AG04450 (cell line): ENCODE data around the gene IGF1. TPM values are rescaled to one million over a fixed set of nuclear protein-coding genes. Genes with fewer than 3 reads are reported as not detected.

ENCODE experiments used
- CTCF ChIA-PET: fragments of 300-600, 350-600 bp; formaldehyde crosslinking; extraction: SDS; loops from one replicate; lab custom pipeline; 2022; ENCODE audit warnings: antibody characterized with exemption, inconsistent platforms; lab: Charles Lee
- POLR2A ChIA-PET: fragments of 350-600 bp; formaldehyde crosslinking; extraction: SDS; loops from one replicate; lab custom pipeline; 2021; ENCODE audit warnings: antibody characterized with exemption, inconsistent platforms; lab: Yijun Ruan, JAX
- DNase-seq: peaks from one replicate; pipeline ENCODE4 v3.0.0-alpha.2; 2011; ENCODE audit warnings: low read depth, low spot score
- H3K27ac ChIP-seq: one replicate; pipeline ENCODE4 v1.5.1; 2012; ENCODE audit warnings: low read depth, low read length, control low read depth
- H3K27me3 ChIP-seq: one replicate; pipeline ENCODE4 v1.6.0; 2012; ENCODE audit warnings: low read length; ENCODE audit not compliant: control insufficient read depth, insufficient read depth
- H3K4me3 ChIP-seq: 2 replicates; pipeline ENCODE4 v1.5.1; 2011; ENCODE audit warnings: mild to moderate bottlenecking, low read depth, low read length, control low read depth
- H3K9me3 ChIP-seq: 2 replicates; pipeline ENCODE4 v1.5.1; 2012; ENCODE audit warnings: low read length; ENCODE audit not compliant: control insufficient read depth, insufficient read depth
- polyA plus RNA-seq: library from polyadenylated mRNA; depleted of rRNA; stranded (reverse); fragments of >200 nt; gene quantifications from 2 replicates; pipeline ENCODE4 v1.2.3, GENCODE V29; 2011
- TF ChIP-seq, protein P1 (sequence below): IDR thresholded peaks from 2 replicates; pipeline ENCODE4 v1.5.1; 2011; ENCODE audit warnings: low read depth, low read length, control low read depth, inconsistent platforms

IGF1 gene
- polyA plus RNA-seq, 1 experiment = 0.01 TPM

DNA sequence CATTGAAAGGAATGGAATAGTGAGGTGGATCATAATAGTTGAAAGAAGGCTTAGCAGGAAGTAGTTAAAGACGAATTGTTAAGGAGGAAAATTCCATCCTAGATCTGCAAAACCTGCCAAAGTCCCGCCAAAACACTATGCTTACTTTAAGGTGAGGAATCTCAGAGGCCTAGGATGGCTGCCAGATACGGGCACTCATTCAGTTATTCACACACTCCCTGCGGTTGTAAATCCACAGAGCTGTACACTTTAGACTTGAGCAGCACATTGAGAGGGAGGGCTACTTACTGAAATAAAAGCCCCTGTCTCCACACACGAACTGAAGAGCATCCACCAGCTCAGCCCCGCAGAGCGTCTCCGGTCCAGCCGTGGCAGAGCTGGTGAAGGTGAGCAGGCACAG lies 5.0 kb downstream of the IGF1 start:
- CTCF ChIA-PET = interaction anchor here (1.6 kb wide), 1 partner anchor 9 kb away, joined by 6 read pairs; no protein-coding TSS in a partner anchor
- H3K4me3 ChIP-seq = no peak overlapping the region
- H3K27ac ChIP-seq = no peak overlapping the region
- no peaks in the 10 kb centered on the region for H3K27me3 ChIP-seq
- TF ChIP-seq, protein P1, sequence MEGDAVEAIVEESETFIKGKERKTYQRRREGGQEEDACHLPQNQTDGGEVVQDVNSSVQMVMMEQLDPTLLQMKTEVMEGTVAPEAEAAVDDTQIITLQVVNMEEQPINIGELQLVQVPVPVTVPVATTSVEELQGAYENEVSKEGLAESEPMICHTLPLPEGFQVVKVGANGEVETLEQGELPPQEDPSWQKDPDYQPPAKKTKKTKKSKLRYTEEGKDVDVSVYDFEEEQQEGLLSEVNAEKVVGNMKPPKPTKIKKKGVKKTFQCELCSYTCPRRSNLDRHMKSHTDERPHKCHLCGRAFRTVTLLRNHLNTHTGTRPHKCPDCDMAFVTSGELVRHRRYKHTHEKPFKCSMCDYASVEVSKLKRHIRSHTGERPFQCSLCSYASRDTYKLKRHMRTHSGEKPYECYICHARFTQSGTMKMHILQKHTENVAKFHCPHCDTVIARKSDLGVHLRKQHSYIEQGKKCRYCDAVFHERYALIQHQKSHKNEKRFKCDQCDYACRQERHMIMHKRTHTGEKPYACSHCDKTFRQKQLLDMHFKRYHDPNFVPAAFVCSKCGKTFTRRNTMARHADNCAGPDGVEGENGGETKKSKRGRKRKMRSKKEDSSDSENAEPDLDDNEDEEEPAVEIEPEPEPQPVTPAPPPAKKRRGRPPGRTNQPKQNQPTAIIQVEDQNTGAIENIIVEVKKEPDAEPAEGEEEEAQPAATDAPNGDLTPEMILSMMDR = no peak
- POLR2A ChIA-PET = no interaction called here
- H3K9me3 ChIP-seq = no peaks in the 10 kb centered on the region
- DNase-seq = no peak

DNA sequence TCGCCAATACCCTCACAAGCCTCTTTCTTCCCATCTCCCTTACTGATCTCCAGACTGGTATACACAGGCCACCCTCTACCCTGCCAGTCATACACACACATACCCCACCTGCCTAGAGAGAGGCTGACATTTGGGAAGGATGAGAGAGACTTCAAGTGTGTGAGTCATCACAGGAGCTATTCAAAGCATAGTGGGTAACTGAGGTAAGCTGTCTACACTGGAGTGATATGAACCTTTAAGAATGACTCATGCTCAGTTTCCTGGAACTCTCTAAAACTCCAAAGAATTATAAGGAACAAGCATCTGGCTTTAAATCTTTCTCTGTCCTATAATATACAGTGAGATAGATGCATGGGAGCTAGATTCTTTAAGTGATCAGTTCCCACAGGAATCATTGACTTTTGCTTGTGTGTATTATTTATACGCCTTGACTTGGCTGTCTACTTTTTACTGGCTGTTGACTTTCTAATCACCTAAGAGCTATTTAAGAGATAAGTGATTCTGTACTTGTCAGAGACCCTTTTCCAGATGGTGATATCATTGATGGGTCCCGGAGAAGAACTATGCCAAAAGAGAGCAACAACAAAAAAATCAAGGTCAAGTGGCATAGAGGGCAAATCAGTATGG lies 5.8 kb downstream of the IGF1 start:
- TF ChIP-seq, protein P1 = no peak
- no peak overlapping the region for H3K4me3 ChIP-seq
- ChIA-PET POLR2A (no interaction called here), CTCF (interaction anchor here (1.6 kb wide), 1 partner anchor 10 kb away, joined by 6 read pairs; no protein-coding TSS in a partner anchor)
- no peaks in the 10 kb centered on the region for H3K9me3 ChIP-seq
- no peaks in the 10 kb centered on the region for H3K27me3 ChIP-seq
- no peak for DNase-seq
- no peak overlapping the region for H3K27ac ChIP-seq

DNA sequence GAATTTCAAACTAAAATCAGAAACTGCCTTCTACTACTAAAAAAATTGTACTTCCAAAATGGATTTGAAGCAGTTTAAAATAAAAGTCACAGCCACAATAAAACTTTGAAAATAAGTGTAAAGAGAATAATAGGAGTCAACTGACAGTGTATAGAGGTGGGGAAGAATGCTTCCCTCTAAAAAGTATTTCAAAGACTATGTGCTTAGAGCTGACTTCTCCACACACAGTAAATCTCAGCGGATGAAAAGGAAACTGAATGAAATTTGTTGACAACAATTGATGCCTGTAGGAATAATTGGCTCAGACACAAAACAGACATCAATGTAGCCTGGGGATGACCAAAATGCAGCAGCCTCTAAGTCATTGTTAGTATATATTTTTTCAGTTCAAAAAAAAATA lies 7.9 kb downstream of the IGF1 start:
- TF ChIP-seq, protein P1 = no peak
- Histone ChIP-seq H3K4me3 (no peak overlapping the region), H3K9me3 (no peaks in the 10 kb centered on the region), H3K27me3 (no peaks in the 10 kb centered on the region), H3K27ac (no peak overlapping the region)
- no peak for DNase-seq
- POLR2A ChIA-PET = no interaction called here
- CTCF ChIA-PET = interaction anchor here (0.6 to 5.5 kb wide), 3 partner anchors 11 to 538 kb away, joined by 3 to 66 read pairs (median 3); no protein-coding TSS in a partner anchor

DNA sequence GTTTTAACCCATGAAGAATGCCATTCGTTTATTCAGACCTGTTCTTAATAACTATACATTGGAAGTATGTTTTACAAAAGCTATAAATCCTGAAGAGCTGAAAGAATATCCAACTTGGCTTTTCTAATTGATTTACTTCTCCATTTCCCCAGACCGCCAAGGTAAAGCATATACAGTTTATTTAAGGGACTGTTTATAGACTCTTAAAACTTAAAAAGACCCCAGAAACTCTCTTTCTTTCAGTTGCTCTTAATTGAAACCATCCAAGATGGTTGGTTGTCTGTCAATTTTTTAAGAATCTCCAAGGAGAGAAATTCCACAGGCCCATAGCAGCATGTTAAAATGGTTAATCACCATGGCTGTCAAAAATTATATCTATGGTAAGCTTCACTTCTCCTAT lies 8.8 kb downstream of the IGF1 start:
- Histone ChIP-seq H3K4me3 (no peak overlapping the region), H3K27me3 (no peaks in the 10 kb centered on the region), H3K27ac (no peak overlapping the region), H3K9me3 (no peaks in the 10 kb centered on the region)
- TF ChIP-seq, protein P1 = no peak
- ChIA-PET POLR2A (no interaction called here), CTCF (interaction anchor here (0.6 to 5.5 kb wide), 4 partner anchors 12 to 537 kb away, joined by 3 to 66 read pairs (median 3); no protein-coding TSS in a partner anchor)
- no peak for DNase-seq

DNA sequence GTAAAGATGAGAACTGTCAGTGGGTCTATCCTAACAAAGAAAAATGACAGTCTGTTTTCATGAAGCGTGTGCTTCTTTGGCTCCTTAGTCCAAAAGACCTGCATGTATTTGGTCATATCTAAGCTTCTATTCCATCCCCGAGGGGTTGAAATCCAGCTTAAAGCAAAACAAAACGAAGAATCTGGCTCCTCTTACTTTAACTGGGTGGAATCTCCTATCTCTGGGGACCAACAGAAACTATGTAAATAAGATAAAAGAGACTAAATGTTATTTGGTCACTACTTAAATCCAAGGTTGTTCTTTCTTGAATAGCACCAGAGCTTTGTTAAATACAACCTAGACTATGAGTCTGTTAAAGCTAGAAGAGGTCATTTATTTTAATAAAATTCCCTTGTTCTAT lies 9.4 kb downstream of the IGF1 start:
- CTCF ChIA-PET = interaction anchor here (5.5 kb wide), 1 partner anchor 12 kb away, joined by 66 read pairs; no protein-coding TSS in a partner anchor
- H3K27me3 ChIP-seq = no peaks in the 10 kb centered on the region
- TF ChIP-seq, protein P1 = no peak
- H3K4me3 ChIP-seq = no peak overlapping the region
- POLR2A ChIA-PET = no interaction called here
- no peaks in the 10 kb centered on the region for H3K9me3 ChIP-seq
- no peak for DNase-seq
- H3K27ac ChIP-seq = no peak overlapping the region
